Esophagus squamous epithelium (tissue), 4 donors: ENCODE results near the gene HJV.

Source experiments
- POLR2A ChIP-seq, 4 donors: fragments of 450-650 bp; IDR thresholded peaks; one replicate each; pipeline ENCODE4 v1.6.1; 2017; ENCODE audit warnings: antibody characterized with exemption in 4 of 4, mild to moderate bottlenecking in 4 of 4, moderate library complexity in 3 of 4
- TF ChIP-seq, protein P1 (sequence below), 6 experiments: fragments of 450-650 bp in 4 of 6; fragments of 200-600 bp in 2 of 6; sonication (generic) in 2 of 6; IDR thresholded peaks; one replicate each; pipeline ENCODE4 v1.5.1; 2016 to 2019; ENCODE audit warnings: antibody characterized with exemption in 6 of 6, mild to moderate bottlenecking in 4 of 6, moderate library complexity in 4 of 6

DNA sequence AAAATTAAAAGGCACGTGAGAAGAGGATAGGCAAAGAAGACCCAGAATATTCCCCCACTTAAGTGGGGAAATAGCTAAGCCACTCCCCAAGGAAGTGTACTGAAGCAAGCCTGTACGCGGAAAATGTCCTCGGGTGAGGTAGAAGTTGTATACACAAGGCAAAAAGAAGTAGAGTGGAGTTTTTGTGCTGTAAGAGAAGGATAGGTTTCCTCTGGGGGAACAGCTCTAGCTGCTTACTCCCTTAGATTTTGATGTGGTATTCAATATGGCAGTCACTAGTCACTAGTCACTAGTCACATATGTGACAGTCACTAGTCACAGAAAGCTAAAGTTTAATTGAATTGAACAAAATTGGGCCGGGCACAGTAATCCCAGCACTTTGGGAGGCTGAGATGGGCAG, 32.8 kb downstream of the HJV start:
- TF ChIP-seq, protein P1, sequence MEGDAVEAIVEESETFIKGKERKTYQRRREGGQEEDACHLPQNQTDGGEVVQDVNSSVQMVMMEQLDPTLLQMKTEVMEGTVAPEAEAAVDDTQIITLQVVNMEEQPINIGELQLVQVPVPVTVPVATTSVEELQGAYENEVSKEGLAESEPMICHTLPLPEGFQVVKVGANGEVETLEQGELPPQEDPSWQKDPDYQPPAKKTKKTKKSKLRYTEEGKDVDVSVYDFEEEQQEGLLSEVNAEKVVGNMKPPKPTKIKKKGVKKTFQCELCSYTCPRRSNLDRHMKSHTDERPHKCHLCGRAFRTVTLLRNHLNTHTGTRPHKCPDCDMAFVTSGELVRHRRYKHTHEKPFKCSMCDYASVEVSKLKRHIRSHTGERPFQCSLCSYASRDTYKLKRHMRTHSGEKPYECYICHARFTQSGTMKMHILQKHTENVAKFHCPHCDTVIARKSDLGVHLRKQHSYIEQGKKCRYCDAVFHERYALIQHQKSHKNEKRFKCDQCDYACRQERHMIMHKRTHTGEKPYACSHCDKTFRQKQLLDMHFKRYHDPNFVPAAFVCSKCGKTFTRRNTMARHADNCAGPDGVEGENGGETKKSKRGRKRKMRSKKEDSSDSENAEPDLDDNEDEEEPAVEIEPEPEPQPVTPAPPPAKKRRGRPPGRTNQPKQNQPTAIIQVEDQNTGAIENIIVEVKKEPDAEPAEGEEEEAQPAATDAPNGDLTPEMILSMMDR (IDR thresholded peaks at IDR 0.05) = no peak
- no peak for TF ChIP-seq POLR2A (IDR thresholded peaks at IDR 0.05)
